HG03039 (cell line): ENCODE measurements around the gene LTBP2.

Source experiments
- ATAC-seq: cut with Tn5 transposase; IDR thresholded peaks from one replicate; pipeline ENCODE4 v1.9.1; 2021; ENCODE audit warnings: mild to moderate bottlenecking, moderate library complexity; ENCODE audit not compliant: unreplicated experiment

LTBP2 gene

GRCh38 chr14:74493343-74494261 lies 118.4 kb downstream of the LTBP2 start, which contains the start of gene ISCA2:
Gene ISCA2 (plus strand): TSS chr14:74493765. CDS start chr14:74493775, 10 bp downstream.
- ATAC-seq = peak; percentile 88

- ATAC-seq = peak; percentile 12
Measured at GRCh38 chr14:74492776-74493342, 119.2 kb downstream of the LTBP2 start, which contains the start of gene NPC2. Gene NPC2 (minus strand): TSS chr14:74493305. CDS start chr14:74493274, 31 bp downstream.

GRCh38 chr14:74491956-74492775 lies 119.9 kb downstream of the LTBP2 start:
- no peak for ATAC-seq

GRCh38 chr14:74490486-74490885 lies 121.6 kb downstream of the LTBP2 start:
- no peak for ATAC-seq

GRCh38 chr14:74488786-74489397 lies 123.1 kb downstream of the LTBP2 start:
- no peak for ATAC-seq

- ATAC-seq = no peak
Measured at GRCh38 chr14:74486164-74486563, 125.9 kb downstream of the LTBP2 start.

- ATAC-seq = no peak
Measured at GRCh38 chr14:74483321-74483720, 128.7 kb downstream of the LTBP2 start.

GRCh38 chr14:74482571-74482970 lies 129.5 kb downstream of the LTBP2 start:
- ATAC-seq = no peak

GRCh38 chr14:74480046-74480445 lies 132.0 kb downstream of the LTBP2 start:
- no peak for ATAC-seq

GRCh38 chr14:74478996-74479635 lies 132.9 kb downstream of the LTBP2 start:
- ATAC-seq = no peak

GRCh38 chr14:74476607-74477006 lies 135.4 kb downstream of the LTBP2 start:
- no peak for ATAC-seq

- no peak for ATAC-seq
Measured at GRCh38 chr14:74476107-74476506, 135.9 kb downstream of the LTBP2 start.

- no peak for ATAC-seq
Measured at GRCh38 chr14:74475678-74476077, 136.4 kb downstream of the LTBP2 start.

GRCh38 chr14:74474376-74474775 lies 137.7 kb downstream of the LTBP2 start:
- ATAC-seq = no peak

- ATAC-seq = no peak
Measured at GRCh38 chr14:74472601-74473000, 139.4 kb downstream of the LTBP2 start.

GRCh38 chr14:74469548-74470518 lies 142.2 kb downstream of the LTBP2 start:
- ATAC-seq = no peak

GRCh38 chr14:74468513-74468912 lies 143.5 kb downstream of the LTBP2 start:
- ATAC-seq = no peak

GRCh38 chr14:74465335-74465734 lies 146.7 kb downstream of the LTBP2 start:
- ATAC-seq = no peak

- ATAC-seq = no peak
Measured at GRCh38 chr14:74464785-74465184, 147.3 kb downstream of the LTBP2 start.
